Measurements from ENCODE around the gene CCDC93. TPM values are rescaled to one million over a fixed set of nuclear protein-coding genes. Genes with fewer than 3 reads are reported as not detected.

CCDC93 gene
- total and polyA plus RNA-seq, 2 of the 4 experiments (the other 2 are of a cell fraction) = 8.1 to 17.2 TPM

GRCh38 chr2:118014492-118014824, 588 bp upstream of the CCDC93 start:
- Histone ChIP-seq H3K9me3 (ENCODE audit: control insufficient read depth, insufficient read depth, low read length) (no peaks in the 10 kb centered on the region), H2BK15ac (ENCODE audit: low read depth, low read length) (no peak overlapping the region), H3K36me3 (ENCODE audit: control insufficient read depth, insufficient read depth, low read length) (no peaks in the 10 kb centered on the region), H3K27ac (ENCODE audit: insufficient read depth, low read length) (no peak overlapping the region; the same call in 1 of the 2 replicates), H2BK20ac (ENCODE audit: low read depth, low read length) (0 out of 2 replicates have a peak overlapping the region, but pooled peaks have one; percentile 5), H4K20me1 (ENCODE audit: insufficient read depth, low read length) (peaks cover 12% of the 10 kb centered on the region; the same call in 1 of the 2 replicates), H4K5ac (ENCODE audit: low read depth, low read length) (no peak overlapping the region), H3K9me1 (ENCODE audit: insufficient read depth, low read length) (no peaks in the 10 kb centered on the region), H2AK5ac (ENCODE audit: low read depth, low read length) (no peak overlapping the region), H2BK5ac (ENCODE audit: low read depth, low read length, poor library complexity, severe bottlenecking) (no peak overlapping the region), H3K4ac (ENCODE audit: low read depth, low read length) (peak overlapping the region; percentile 52), H2BK120ac (ENCODE audit: low read depth, low read length) (no peak overlapping the region), H3K4me2 (ENCODE audit: low read depth, low read length) (peak overlapping the region; percentile 90), H4K8ac (ENCODE audit: low read depth in 2 of 2, low read length in 2 of 2) (peak overlapping the region; percentile 19 to 73; a peak in 3 of 4 replicates), H3K9ac (ENCODE audit: low read depth, low read length) (peak overlapping the region; percentile 89), H3K23ac (ENCODE audit: low read depth, low read length) (peak overlapping the region; percentile 82), H2AK9ac (replicated peaks; ENCODE audit: low read depth, low read length, poor library complexity) (peak overlapping the region; percentile 21), H3K4me1 (ENCODE audit: control insufficient read depth, insufficient read depth, low read length) (peaks cover 3% of the 10 kb centered on the region), H3K14ac (replicated peaks; ENCODE audit: low read depth, low read length) (peak overlapping the region; percentile 53), H3K4me3 (ENCODE audit: insufficient read depth, low read depth, low read length) (peak overlapping the region; percentile 80), H3K79me1 (ENCODE audit: low read depth in 1 of 2, low read length in 2 of 2) (peaks cover 8 to 24% of the 10 kb centered on the region in 2 experiments; a peak in 3 of 4 replicates), H3K56ac (ENCODE audit: extremely low read depth, insufficient read depth, low read length) (peak overlapping the region; percentile 64), H2AFZ (replicated peaks; ENCODE audit: low read length, poor library complexity) (peak overlapping the region; percentile 96), H3K18ac (ENCODE audit: low read depth, low read length) (no peak overlapping the region), H4K91ac (ENCODE audit: insufficient read depth, low read depth, low read length) (0 out of 2 replicates have a peak overlapping the region, but pooled peaks have one; percentile 2), H3K27me3 (ENCODE audit: control insufficient read depth, insufficient read depth, low read length) (peaks cover 3% of the 10 kb centered on the region)
- TF ChIP-seq RCOR1 (IDR thresholded peaks at IDR 0.05; ENCODE audit: insufficient replicate concordance, low read length) (no peak), BHLHE40 (IDR thresholded peaks at IDR 0.05; ENCODE audit: low read depth, low read length) (no peak), RAD21 (IDR thresholded peaks at IDR 0.05; ENCODE audit: low read length) (no peak), CTCF (conservative IDR thresholded peaks at IDR 0.05; ENCODE audit: low read depth, low read length) (no peak), RFX5 (IDR thresholded peaks at IDR 0.05; ENCODE audit: low read depth, low read length) (no peak), MAZ (IDR thresholded peaks at IDR 0.05; ENCODE audit: borderline replicate concordance, low read depth, low read length) (no peak), SMC3 (IDR thresholded peaks at IDR 0.05; ENCODE audit: low read depth, low read length) (no peak), MXI1 (IDR thresholded peaks at IDR 0.05; ENCODE audit: borderline replicate concordance, low read depth, low read length) (no peak), FOS (IDR thresholded peaks at IDR 0.05; ENCODE audit: low read depth, low read length) (no peak), POLR2A (IDR thresholded peaks at IDR 0.05; ENCODE audit: low read depth, low read length) (no peak), NFE2L2 (IDR thresholded peaks at IDR 0.05; ENCODE audit: low read depth, low read length) (no peak), CHD1 (IDR thresholded peaks at IDR 0.05; ENCODE audit: low read depth, low read length) (no peak), CEBPB (IDR thresholded peaks at IDR 0.05; ENCODE audit: low read depth, low read length) (no peak), USF2 (IDR thresholded peaks at IDR 0.05; ENCODE audit: low read depth, low read length) (no peak)
- ChIA-PET POLR2A (ENCODE audit: unreplicated experiment) (no interaction called here), CTCF (interaction anchor here (1.0 to 1.1 kb wide), 3 partner anchors 9 to 18 kb away, joined by 3 read pairs; no protein-coding TSS in a partner anchor)
- WGBS, 2 experiments (ENCODE audit: extremely low coverage in 2 of 2, insufficient read length in 1 of 2) = no CpG with 5 or more reads among the region's 17 CpGs
- dilution Hi-C loops (cut with HindIII; ENCODE audit: low sequenced_read_pairs, unreplicated experiment) (no loop called here), in situ Hi-C loops (cut with MboI; ENCODE audit: low sequenced_read_pairs) (no loop called here), intact Hi-C loops (cut with micrococcal nuclease) (no loop called here)
- BruUV-seq (replicated peaks) = no TSS peak
- no peak for DNase-seq
- ATAC-seq (ENCODE audit: low read depth) = no peak

Measured in IMR-90 (cell line).